HL-60 (cell line): ENCODE results near the gene CGB1.

ENCODE experiments used
- DNase-seq, 2 experiments: peaks; one replicate each; pipeline ENCODE4 v3.0.0-alpha.2; 2010 to 2020; ENCODE audit warnings: low read depth in 1 of 2, low spot score in 1 of 2
- H3K27ac ChIP-seq: fragments of 250-450 bp; sonication (Bioruptor Pico); replicated peaks from 2 replicates; pipeline ENCODE4 v1.5.1; 2020; ENCODE audit warnings: mild to moderate bottlenecking, moderate library complexity
- H3K27me3 ChIP-seq: fragments of 250-450 bp; sonication (Bioruptor Pico); 2 replicates; pipeline ENCODE4 v1.5.1; 2021; ENCODE audit warnings: mild to moderate bottlenecking, moderate library complexity; ENCODE audit not compliant: insufficient read depth, poor library complexity, severe bottlenecking
- H3K4me3 ChIP-seq: replicated peaks from 2 replicates; pipeline ENCODE4 v1.5.1; 2011; ENCODE audit warnings: mild to moderate bottlenecking, control low read depth, low read length; ENCODE audit not compliant: insufficient read depth
- GABPA ChIP-seq: IDR thresholded peaks from 2 replicates; pipeline ENCODE4 v1.6.1; 2012; ENCODE audit warnings: low read depth
- POLR2AphosphoS5 ChIP-seq: IDR thresholded peaks from 2 replicates; pipeline ENCODE4 v1.6.1; 2012; ENCODE audit warnings: low read depth
- SPI1 ChIP-seq: IDR thresholded peaks from 2 replicates; pipeline ENCODE4 v1.6.1; 2012; ENCODE audit warnings: low read depth, mild to moderate bottlenecking, borderline replicate concordance
- TF ChIP-seq, protein P1 (sequence below): IDR thresholded peaks from one replicate; pipeline ENCODE4 v1.5.1; 2011; ENCODE audit warnings: low read length, control low read depth, inconsistent platforms; ENCODE audit not compliant: insufficient read depth
- TF ChIP-seq, protein P2 (sequence below): IDR thresholded peaks from 2 replicates; pipeline ENCODE4 v1.6.1; 2012; ENCODE audit warnings: low read depth; ENCODE audit not compliant: insufficient replicate concordance

Gene CGB1

DNA sequence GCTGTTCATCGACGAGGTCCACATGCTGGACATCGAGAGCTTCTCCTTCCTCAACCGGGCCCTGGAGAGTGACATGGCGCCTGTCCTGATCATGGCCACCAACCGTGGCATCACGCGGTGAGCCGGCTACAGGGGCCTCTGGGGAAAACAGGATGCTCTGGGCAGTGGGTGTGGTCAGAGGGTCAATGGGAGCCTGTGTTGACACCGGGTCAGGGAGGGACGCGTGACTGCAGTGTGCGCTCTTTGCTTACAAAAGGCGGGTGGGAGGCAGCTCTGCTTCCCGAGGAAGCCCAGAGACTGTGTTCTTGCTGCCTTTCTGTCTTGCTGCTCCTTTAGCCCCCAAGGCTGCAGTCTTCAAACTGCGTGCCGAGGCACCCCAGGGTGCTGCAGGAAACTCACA is 25.5 kb downstream of the CGB1 start:
- Histone ChIP-seq H3K27ac (no peak overlapping the region), H3K4me3 (no peak overlapping the region), H3K27me3 (no peaks in the 10 kb centered on the region)
- TF ChIP-seq, protein P1, sequence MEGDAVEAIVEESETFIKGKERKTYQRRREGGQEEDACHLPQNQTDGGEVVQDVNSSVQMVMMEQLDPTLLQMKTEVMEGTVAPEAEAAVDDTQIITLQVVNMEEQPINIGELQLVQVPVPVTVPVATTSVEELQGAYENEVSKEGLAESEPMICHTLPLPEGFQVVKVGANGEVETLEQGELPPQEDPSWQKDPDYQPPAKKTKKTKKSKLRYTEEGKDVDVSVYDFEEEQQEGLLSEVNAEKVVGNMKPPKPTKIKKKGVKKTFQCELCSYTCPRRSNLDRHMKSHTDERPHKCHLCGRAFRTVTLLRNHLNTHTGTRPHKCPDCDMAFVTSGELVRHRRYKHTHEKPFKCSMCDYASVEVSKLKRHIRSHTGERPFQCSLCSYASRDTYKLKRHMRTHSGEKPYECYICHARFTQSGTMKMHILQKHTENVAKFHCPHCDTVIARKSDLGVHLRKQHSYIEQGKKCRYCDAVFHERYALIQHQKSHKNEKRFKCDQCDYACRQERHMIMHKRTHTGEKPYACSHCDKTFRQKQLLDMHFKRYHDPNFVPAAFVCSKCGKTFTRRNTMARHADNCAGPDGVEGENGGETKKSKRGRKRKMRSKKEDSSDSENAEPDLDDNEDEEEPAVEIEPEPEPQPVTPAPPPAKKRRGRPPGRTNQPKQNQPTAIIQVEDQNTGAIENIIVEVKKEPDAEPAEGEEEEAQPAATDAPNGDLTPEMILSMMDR = no peak
- no peak for TF ChIP-seq SPI1
- no peak for TF ChIP-seq POLR2AphosphoS5
- no peak for TF ChIP-seq GABPA
- no peak for DNase-seq

DNA sequence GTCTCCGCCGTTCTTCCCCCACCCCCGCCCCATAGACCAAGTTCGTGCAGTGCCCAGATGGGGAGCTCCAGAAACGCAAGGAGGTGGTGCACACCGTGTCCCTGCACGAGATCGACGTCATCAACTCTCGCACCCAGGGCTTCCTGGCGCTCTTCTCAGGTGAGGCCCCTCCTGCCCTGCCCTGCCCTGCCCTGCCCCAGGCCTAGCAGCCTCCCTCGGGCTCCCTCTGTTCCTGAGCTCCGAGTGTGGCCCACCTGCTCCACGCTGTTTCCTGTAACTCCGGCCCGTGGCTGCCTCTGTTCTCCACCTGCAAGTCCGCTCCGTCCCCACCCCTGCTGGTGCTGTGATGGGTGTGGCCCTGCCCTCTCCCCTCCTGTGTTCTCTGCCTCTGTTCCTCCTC is 26.2 kb downstream of the CGB1 start:
- Histone ChIP-seq H3K27ac (no peak overlapping the region), H3K27me3 (no peaks in the 10 kb centered on the region), H3K4me3 (no peak overlapping the region)
- TF ChIP-seq, protein P2, sequence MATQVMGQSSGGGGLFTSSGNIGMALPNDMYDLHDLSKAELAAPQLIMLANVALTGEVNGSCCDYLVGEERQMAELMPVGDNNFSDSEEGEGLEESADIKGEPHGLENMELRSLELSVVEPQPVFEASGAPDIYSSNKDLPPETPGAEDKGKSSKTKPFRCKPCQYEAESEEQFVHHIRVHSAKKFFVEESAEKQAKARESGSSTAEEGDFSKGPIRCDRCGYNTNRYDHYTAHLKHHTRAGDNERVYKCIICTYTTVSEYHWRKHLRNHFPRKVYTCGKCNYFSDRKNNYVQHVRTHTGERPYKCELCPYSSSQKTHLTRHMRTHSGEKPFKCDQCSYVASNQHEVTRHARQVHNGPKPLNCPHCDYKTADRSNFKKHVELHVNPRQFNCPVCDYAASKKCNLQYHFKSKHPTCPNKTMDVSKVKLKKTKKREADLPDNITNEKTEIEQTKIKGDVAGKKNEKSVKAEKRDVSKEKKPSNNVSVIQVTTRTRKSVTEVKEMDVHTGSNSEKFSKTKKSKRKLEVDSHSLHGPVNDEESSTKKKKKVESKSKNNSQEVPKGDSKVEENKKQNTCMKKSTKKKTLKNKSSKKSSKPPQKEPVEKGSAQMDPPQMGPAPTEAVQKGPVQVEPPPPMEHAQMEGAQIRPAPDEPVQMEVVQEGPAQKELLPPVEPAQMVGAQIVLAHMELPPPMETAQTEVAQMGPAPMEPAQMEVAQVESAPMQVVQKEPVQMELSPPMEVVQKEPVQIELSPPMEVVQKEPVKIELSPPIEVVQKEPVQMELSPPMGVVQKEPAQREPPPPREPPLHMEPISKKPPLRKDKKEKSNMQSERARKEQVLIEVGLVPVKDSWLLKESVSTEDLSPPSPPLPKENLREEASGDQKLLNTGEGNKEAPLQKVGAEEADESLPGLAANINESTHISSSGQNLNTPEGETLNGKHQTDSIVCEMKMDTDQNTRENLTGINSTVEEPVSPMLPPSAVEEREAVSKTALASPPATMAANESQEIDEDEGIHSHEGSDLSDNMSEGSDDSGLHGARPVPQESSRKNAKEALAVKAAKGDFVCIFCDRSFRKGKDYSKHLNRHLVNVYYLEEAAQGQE = no peak
- TF ChIP-seq, protein P1 = no peak
- TF ChIP-seq GABPA (no peak), SPI1 (no peak)
- DNase-seq = no peak

DNA sequence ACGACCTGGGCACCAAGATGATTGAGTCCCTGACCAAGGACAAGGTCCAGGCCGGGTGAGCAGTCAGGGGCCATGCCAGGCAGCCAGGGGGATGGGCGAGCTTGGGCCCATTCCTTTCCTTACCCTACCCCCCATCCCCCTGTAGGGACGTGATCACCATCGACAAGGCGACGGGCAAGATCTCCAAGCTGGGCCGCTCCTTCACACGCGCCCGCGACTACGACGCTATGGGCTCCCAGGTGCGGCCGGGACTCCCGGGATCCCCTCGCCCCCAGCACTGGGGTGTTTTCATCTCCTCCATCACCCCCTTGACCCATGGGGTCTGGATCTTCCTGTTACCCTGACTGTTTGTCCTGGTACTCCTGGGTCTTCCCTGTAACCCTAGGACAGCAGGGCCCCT is 26.9 kb downstream of the CGB1 start:
- H3K4me3 ChIP-seq = no peak overlapping the region
- TF ChIP-seq, protein P1 = no peak
- TF ChIP-seq GABPA (no peak), POLR2AphosphoS5 (no peak)
- TF ChIP-seq, protein P2 = no peak
- no peaks in the 10 kb centered on the region for H3K27me3 ChIP-seq
- no peak overlapping the region for H3K27ac ChIP-seq
- no peak for DNase-seq

DNA sequence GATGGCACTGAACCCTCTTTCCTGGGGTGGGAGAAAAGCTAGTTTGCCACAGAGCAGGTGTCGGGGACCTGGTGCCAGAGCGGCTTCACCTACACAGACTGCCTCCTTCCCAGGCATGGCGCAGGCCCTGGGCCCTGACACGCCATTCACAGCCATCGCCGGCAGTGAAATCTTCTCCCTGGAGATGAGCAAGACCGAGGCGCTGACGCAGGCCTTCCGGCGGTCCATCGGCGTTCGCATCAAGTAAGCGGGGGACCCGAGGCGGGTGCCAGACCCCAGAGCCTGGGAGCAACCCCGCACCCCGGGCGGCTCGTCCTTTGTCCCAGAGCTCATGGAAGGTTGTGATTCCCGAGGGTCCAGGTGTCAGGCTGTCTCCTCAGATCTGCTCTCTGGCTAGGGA is 29.8 kb downstream of the CGB1 start:
- TF ChIP-seq, protein P1 = no peak
- TF ChIP-seq, protein P2 = no peak
- TF ChIP-seq SPI1 (no peak), GABPA (no peak), POLR2AphosphoS5 (no peak)
- H3K4me3 ChIP-seq = no peak overlapping the region
- no peak overlapping the region for H3K27ac ChIP-seq
- no peak for DNase-seq
- H3K27me3 ChIP-seq = no peaks in the 10 kb centered on the region
